Erythroblast (primary cell): ENCODE data around the gene EPS8L2.

ENCODE experiments used
- GATA1 ChIP-seq: IDR thresholded peaks from 2 replicates; pipeline ENCODE4 v1.6.1; 2011; ENCODE audit warnings: low read depth, mild to moderate bottlenecking, control low read depth, low read length, moderate library complexity
- POLR2A ChIP-seq: IDR thresholded peaks from 2 replicates; pipeline ENCODE4 v1.6.1; 2011; ENCODE audit warnings: mild to moderate bottlenecking, low read length

DNA sequence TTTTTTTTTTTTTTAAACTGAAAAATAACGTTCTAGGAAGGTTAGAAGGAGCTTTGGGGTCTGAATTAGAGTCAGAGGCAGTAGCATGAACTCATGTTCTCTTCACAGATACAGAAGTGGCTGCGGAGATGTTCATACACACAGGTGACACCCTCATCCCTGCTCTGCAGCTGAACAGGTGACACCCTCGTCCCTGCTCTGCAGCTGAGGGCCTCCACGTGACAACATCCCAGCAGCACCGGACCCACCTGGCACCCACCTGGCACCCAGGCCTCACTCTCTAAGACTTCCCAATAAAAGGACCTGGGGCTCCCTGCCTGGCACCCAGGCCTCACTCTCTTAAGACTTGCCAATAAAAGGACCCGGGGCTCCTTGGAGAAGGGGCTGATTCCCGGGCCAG, 49.2 kb upstream of the EPS8L2 start:
- TF ChIP-seq POLR2A (no peak), GATA1 (no peak)
